ENCODE measurements around the gene ZHX3. TPM values are rescaled to one million over a fixed set of nuclear protein-coding genes. Genes with fewer than 3 reads are reported as not detected.

Gene ZHX3
- polyA plus RNA-seq, 1 experiment = 24.1 TPM

- DNase-seq (ENCODE audit: low read depth, low spot score) = no peak
- TF ChIP-seq CTCF (IDR thresholded peaks at IDR 0.05; ENCODE audit: low read depth, low read length) = no peak
- ChIA-PET POLR2A (no interaction called here), CTCF (interaction anchor here (1.1 to 1.6 kb wide), 6 partner anchors 15 to 241 kb away, joined by 3 to 6 read pairs (median 4); partner anchors contain the start of gene LPIN3)
- H3K9me3 ChIP-seq (ENCODE audit: control insufficient read depth, insufficient read depth, low read length) = no peaks in the 10 kb centered on the region
- H3K4me3 ChIP-seq (ENCODE audit: low read depth, low read length) = no peak overlapping the region
- H3K27me3 ChIP-seq (ENCODE audit: control insufficient read depth, insufficient read depth, low read length) = no peaks in the 10 kb centered on the region
- no peak overlapping the region for H3K27ac ChIP-seq (ENCODE audit: low read depth, low read length)
Observed at GRCh38 chr20:41169791-41170351, 147.7 kb downstream of the ZHX3 start.

GRCh38 chr20:41169162-41169690 is 148.3 kb downstream of the ZHX3 start:
- H3K27me3 ChIP-seq (ENCODE audit: control insufficient read depth, insufficient read depth, low read length) = no peaks in the 10 kb centered on the region
- H3K9me3 ChIP-seq (ENCODE audit: control insufficient read depth, insufficient read depth, low read length) = no peaks in the 10 kb centered on the region
- CTCF ChIA-PET = interaction anchor here (1.1 to 1.6 kb wide), 4 partner anchors 14 to 242 kb away, joined by 3 to 6 read pairs (median 4); no protein-coding TSS in a partner anchor
- TF ChIP-seq CTCF (IDR thresholded peaks at IDR 0.05; ENCODE audit: low read depth, low read length) = no peak
- H3K27ac ChIP-seq (ENCODE audit: low read depth, low read length) = no peak overlapping the region
- POLR2A ChIA-PET = no interaction called here
- DNase-seq (ENCODE audit: low read depth, low spot score) = no peak
- no peak overlapping the region for H3K4me3 ChIP-seq (ENCODE audit: low read depth, low read length)

- no peaks in the 10 kb centered on the region for H3K27me3 ChIP-seq (ENCODE audit: control insufficient read depth, insufficient read depth, low read length)
- CTCF ChIA-PET = interaction anchor here (1.1 kb wide), 1 partner anchor 10 kb away, joined by 3 read pairs; no protein-coding TSS in a partner anchor
- no peaks in the 10 kb centered on the region for H3K9me3 ChIP-seq (ENCODE audit: control insufficient read depth, insufficient read depth, low read length)
- POLR2A ChIA-PET = interaction anchor here (1.1 kb wide), 1 partner anchor 13 kb away, joined by 4 read pairs; no protein-coding TSS in a partner anchor
- no peak for TF ChIP-seq CTCF (IDR thresholded peaks at IDR 0.05; ENCODE audit: low read depth, low read length)
- no peak for DNase-seq (ENCODE audit: low read depth, low spot score)
- H3K4me3 ChIP-seq (ENCODE audit: low read depth, low read length) = no peak overlapping the region
- no peak overlapping the region for H3K27ac ChIP-seq (ENCODE audit: low read depth, low read length)
Observed at GRCh38 chr20:41168281-41169161, 149.0 kb downstream of the ZHX3 start.

- CTCF ChIA-PET = interaction anchor here (0.7 to 1.1 kb wide), 3 partner anchors 9 to 243 kb away, joined by 3 to 4 read pairs (median 3); no protein-coding TSS in a partner anchor
- no peak for DNase-seq (ENCODE audit: low read depth, low spot score)
- Histone ChIP-seq H3K27ac (ENCODE audit: low read depth, low read length) (no peak overlapping the region), H3K4me3 (ENCODE audit: low read depth, low read length) (no peak overlapping the region), H3K9me3 (ENCODE audit: control insufficient read depth, insufficient read depth, low read length) (no peaks in the 10 kb centered on the region), H3K27me3 (ENCODE audit: control insufficient read depth, insufficient read depth, low read length) (no peaks in the 10 kb centered on the region)
- POLR2A ChIA-PET = interaction anchor here (1.1 kb wide), 1 partner anchor 12 kb away, joined by 4 read pairs; no protein-coding TSS in a partner anchor
- TF ChIP-seq CTCF (IDR thresholded peaks at IDR 0.05; ENCODE audit: low read depth, low read length) = no peak
Observed at GRCh38 chr20:41167481-41168253, 149.9 kb downstream of the ZHX3 start.

Data from AG04450 (cell line).